A673 (cell line): Measurements from ENCODE around the gene DGKZ.

Experiments used
- EZH2 ChIP-seq: fragments of 200-600 bp; sonication (generic); IDR thresholded peaks from 2 replicates; pipeline ENCODE4 v1.6.1; 2017; ENCODE audit warnings: borderline replicate concordance, low read depth, mild to moderate bottlenecking, mixed read lengths, antibody characterized with exemption, low read length; ENCODE audit not compliant: poor library complexity, severe bottlenecking
- TF ChIP-seq, protein P1 (sequence below): fragments of 300-800, 200-600 bp; sonication (generic); conservative IDR thresholded peaks from 2 replicates; pipeline ENCODE4 v1.5.1; 2017; ENCODE audit warnings: low read depth, mild to moderate bottlenecking, antibody characterized with exemption, low read length, moderate library complexity, mixed read lengths

DNA sequence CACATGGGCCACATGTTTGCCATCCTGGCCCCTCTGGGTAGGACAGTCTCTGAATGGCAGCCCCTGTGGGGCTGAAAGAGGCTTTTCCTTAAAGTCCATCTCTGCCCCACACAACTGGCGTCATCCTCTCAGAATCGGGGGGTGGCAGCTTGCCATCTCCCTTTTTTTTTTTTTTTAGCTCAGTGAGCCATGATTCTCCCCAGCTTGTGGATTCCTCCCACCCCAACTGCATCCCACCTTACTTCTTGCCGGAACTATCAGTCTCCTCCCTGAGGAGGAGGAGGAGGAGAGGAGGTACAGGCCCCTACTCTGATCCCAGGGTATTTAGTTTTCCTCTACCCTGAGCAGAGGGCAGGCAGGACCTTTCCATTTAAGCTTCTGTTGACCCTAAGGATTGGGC is 3.4 kb downstream of the DGKZ start:
- TF ChIP-seq, protein P1, sequence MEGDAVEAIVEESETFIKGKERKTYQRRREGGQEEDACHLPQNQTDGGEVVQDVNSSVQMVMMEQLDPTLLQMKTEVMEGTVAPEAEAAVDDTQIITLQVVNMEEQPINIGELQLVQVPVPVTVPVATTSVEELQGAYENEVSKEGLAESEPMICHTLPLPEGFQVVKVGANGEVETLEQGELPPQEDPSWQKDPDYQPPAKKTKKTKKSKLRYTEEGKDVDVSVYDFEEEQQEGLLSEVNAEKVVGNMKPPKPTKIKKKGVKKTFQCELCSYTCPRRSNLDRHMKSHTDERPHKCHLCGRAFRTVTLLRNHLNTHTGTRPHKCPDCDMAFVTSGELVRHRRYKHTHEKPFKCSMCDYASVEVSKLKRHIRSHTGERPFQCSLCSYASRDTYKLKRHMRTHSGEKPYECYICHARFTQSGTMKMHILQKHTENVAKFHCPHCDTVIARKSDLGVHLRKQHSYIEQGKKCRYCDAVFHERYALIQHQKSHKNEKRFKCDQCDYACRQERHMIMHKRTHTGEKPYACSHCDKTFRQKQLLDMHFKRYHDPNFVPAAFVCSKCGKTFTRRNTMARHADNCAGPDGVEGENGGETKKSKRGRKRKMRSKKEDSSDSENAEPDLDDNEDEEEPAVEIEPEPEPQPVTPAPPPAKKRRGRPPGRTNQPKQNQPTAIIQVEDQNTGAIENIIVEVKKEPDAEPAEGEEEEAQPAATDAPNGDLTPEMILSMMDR: no peak
- no peak for TF ChIP-seq EZH2
